Nephron (organoid): Measurements from ENCODE around the gene SLC10A3.

Source experiments
- H3K27ac Mint-ChIP-seq, 3 experiments: 2 replicates each; pipeline ENCODE4 v1.8.0; 2020; ENCODE audit warnings: mixed read lengths in 3 of 3, mild to moderate bottlenecking in 2 of 3, moderate library complexity in 1 of 3
- H3K27me3 Mint-ChIP-seq: 2 replicates; pipeline ENCODE4 v1.8.0; 2021; ENCODE audit warnings: low read depth, mild to moderate bottlenecking, moderate library complexity, mixed read lengths
- H3K36me3 Mint-ChIP-seq: 2 replicates; pipeline ENCODE4 v1.8.0; 2020; ENCODE audit warnings: low read depth, mixed read lengths
- H3K4me1 Mint-ChIP-seq: 2 replicates; pipeline ENCODE4 v1.8.0; 2020; ENCODE audit warnings: mixed read lengths
- H3K4me3 Mint-ChIP-seq, 3 experiments: 2 replicates each; pipeline ENCODE4 v1.8.0; 2020; ENCODE audit warnings: mild to moderate bottlenecking in 3 of 3, mixed read lengths in 3 of 3, moderate library complexity in 2 of 3
- H3K9me3 Mint-ChIP-seq: 2 replicates; pipeline ENCODE4 v1.8.0; 2020; ENCODE audit warnings: mixed read lengths
- TF ChIP-seq, protein P1 (sequence below), 3 experiments: fragments of 200-600 bp; sonication (generic); IDR thresholded peaks; one replicate each; pipeline ENCODE4 v1.5.0; 2021; ENCODE audit warnings: antibody characterized with exemption in 3 of 3; ENCODE audit not compliant: unreplicated experiment in 3 of 3

The SLC10A3 gene

DNA sequence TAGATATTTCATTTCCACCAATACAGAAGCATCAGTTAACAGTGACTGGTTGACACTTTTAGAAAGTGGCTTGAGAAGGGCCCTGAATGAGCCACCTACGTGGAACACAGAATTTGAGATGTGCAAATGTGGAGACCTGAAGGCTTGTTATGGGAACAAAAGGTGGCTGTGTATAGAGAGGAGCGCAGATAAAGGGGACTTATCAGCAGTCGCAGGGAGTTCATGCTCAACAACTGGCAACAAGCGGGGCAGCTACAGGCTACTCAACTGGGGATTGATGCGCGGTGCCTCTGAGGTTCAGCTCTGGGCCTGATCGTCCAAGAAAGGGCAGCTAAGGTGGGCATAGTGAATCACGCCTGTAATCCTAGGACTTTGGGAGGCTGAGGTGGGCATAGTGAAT is 29.0 kb upstream of the SLC10A3 start:
- TF ChIP-seq, protein P1, sequence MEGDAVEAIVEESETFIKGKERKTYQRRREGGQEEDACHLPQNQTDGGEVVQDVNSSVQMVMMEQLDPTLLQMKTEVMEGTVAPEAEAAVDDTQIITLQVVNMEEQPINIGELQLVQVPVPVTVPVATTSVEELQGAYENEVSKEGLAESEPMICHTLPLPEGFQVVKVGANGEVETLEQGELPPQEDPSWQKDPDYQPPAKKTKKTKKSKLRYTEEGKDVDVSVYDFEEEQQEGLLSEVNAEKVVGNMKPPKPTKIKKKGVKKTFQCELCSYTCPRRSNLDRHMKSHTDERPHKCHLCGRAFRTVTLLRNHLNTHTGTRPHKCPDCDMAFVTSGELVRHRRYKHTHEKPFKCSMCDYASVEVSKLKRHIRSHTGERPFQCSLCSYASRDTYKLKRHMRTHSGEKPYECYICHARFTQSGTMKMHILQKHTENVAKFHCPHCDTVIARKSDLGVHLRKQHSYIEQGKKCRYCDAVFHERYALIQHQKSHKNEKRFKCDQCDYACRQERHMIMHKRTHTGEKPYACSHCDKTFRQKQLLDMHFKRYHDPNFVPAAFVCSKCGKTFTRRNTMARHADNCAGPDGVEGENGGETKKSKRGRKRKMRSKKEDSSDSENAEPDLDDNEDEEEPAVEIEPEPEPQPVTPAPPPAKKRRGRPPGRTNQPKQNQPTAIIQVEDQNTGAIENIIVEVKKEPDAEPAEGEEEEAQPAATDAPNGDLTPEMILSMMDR (IDR thresholded peaks at IDR 0.05; ENCODE audit: unreplicated experiment in 3 of 3) = no peak
- H3K4me1 Mint-ChIP-seq = peaks cover 24% of the 10 kb centered on the region
- no peaks in the 10 kb centered on the region for H3K36me3 Mint-ChIP-seq
- H3K9me3 Mint-ChIP-seq = peaks cover 14% of the 10 kb centered on the region
- no peak overlapping the region for H3K4me3 Mint-ChIP-seq
- no peak overlapping the region for H3K27ac Mint-ChIP-seq
- no peaks in the 10 kb centered on the region for H3K27me3 Mint-ChIP-seq

DNA sequence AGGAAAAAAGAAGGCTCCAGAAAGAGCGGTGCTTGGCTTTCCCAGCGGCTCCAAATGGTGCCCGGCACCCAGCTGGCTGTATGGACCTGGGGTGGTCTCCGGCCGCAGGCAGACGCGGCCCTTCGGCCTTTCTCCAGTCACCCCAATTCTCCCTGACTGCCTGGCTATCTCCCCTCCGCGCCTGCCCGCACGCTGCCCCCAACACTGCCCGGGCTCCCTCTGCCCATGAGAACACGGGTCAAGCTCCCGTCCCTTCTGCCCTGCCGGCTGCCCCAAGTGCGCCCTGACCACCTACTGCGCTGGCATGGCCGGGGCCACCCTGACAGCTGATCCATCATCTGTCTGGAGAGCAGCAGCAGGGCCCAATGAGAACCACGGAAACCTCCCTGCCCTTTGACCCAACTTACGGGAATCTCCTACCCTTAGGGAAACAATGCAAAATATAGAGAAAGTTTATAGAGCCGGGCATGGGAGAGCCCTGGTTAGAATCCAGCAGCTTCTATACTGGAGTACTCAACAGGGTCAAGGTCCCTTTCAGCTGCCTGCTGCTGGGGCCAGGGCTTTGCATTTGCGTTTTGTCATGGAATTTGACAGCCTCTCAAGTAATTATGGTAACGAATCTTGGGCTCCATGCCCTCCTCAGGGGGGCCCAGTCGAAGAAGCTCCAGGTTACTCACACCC is 26.8 kb upstream of the SLC10A3 start:
- peaks cover 16% of the 10 kb centered on the region for H3K9me3 Mint-ChIP-seq
- peaks cover 7% of the 10 kb centered on the region for H3K36me3 Mint-ChIP-seq
- H3K27ac Mint-ChIP-seq = peak overlapping the region; percentile 99 to 100 (median 99)
- peak overlapping the region; percentile 84 to 92 (median 88) for H3K4me3 Mint-ChIP-seq
- H3K27me3 Mint-ChIP-seq = no peaks in the 10 kb centered on the region
- peaks cover 24% of the 10 kb centered on the region for H3K4me1 Mint-ChIP-seq
- TF ChIP-seq, protein P1 (IDR thresholded peaks at IDR 0.05; ENCODE audit: unreplicated experiment in 3 of 3) = no peak

DNA sequence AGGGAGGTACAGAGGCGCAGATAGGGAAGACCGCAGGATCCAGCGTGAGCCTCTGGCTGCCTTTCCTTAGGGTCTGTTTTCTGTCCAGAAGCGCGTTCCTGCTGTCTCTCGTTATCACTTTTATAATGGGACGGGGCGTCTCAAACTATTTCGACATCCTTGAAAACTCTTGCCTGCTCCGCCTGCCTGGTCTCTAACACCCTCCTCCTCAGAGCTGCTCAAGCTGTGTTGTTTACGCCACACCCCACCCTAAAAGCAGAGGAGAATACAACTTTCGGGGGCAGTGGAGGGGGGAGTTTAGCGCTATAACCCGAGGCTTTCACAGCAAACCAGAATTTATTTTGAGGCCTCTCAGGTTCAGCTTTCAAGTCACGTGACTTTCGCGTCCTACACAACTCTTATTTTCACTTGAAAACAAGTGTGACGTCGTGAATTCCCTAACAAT is 26.2 kb upstream of the SLC10A3 start:
- H3K27ac Mint-ChIP-seq = peak overlapping the region; percentile 99 to 100 (median 99)
- peaks cover 16% of the 10 kb centered on the region for H3K9me3 Mint-ChIP-seq
- H3K27me3 Mint-ChIP-seq = no peaks in the 10 kb centered on the region
- peak overlapping the region; percentile 84 to 92 (median 88) for H3K4me3 Mint-ChIP-seq
- peaks cover 7% of the 10 kb centered on the region for H3K36me3 Mint-ChIP-seq
- TF ChIP-seq, protein P1 (IDR thresholded peaks at IDR 0.05; ENCODE audit: unreplicated experiment in 3 of 3) = no peak
- H3K4me1 Mint-ChIP-seq = peaks cover 24% of the 10 kb centered on the region

DNA sequence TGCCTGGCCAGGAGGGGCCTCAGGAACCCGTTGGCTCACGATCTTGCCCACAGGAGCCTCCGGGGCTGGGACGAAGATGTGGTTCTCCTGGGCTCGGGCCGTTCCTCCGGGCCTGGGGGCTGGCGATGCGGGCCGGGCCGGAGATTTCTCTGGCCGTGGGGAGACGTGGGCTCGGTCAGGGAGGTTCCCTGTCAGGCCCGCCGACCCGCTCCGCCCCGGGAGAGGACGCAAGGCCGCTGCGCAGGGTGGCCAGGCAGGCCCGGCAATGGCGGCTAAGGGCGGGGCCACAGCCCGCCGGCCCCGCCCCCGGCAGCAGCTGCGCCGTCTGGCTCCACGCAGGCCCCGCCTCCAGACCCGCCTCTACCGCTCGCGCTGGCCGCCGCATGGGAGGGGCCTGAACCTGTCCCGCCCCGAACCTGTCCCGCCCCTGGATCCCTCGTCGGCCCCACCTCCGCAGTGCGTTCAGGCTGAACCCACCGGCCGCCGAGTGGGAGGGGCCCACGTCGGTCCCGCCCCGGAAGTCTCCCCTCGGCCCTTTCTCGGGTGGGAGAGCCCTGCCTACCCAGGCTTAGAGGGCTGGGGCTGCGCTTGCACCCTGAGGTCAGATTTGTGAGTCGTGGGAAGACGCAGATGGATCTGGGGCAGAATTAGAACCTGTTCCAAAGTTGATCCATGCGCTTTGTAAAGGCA is 25.7 kb upstream of the SLC10A3 start, which contains the start of gene FAM3A:
FAM3A (minus strand) TSS at position 267 of the 690 bp plus-strand sequence. CDS start 460 bp downstream, outside the sequence.
- H3K4me1 Mint-ChIP-seq = peaks cover 24% of the 10 kb centered on the region
- no peaks in the 10 kb centered on the region for H3K27me3 Mint-ChIP-seq
- peaks cover 9% of the 10 kb centered on the region for H3K36me3 Mint-ChIP-seq
- TF ChIP-seq, protein P1 (IDR thresholded peaks at IDR 0.05; ENCODE audit: unreplicated experiment in 3 of 3) = no peak
- peak within 1 kb of the TSS; percentile 99 to 100 (median 99) for H3K27ac Mint-ChIP-seq
- H3K4me3 Mint-ChIP-seq = peak within 1 kb of the TSS; percentile 84 to 92 (median 88)
- H3K9me3 Mint-ChIP-seq = peaks cover 17% of the 10 kb centered on the region

DNA sequence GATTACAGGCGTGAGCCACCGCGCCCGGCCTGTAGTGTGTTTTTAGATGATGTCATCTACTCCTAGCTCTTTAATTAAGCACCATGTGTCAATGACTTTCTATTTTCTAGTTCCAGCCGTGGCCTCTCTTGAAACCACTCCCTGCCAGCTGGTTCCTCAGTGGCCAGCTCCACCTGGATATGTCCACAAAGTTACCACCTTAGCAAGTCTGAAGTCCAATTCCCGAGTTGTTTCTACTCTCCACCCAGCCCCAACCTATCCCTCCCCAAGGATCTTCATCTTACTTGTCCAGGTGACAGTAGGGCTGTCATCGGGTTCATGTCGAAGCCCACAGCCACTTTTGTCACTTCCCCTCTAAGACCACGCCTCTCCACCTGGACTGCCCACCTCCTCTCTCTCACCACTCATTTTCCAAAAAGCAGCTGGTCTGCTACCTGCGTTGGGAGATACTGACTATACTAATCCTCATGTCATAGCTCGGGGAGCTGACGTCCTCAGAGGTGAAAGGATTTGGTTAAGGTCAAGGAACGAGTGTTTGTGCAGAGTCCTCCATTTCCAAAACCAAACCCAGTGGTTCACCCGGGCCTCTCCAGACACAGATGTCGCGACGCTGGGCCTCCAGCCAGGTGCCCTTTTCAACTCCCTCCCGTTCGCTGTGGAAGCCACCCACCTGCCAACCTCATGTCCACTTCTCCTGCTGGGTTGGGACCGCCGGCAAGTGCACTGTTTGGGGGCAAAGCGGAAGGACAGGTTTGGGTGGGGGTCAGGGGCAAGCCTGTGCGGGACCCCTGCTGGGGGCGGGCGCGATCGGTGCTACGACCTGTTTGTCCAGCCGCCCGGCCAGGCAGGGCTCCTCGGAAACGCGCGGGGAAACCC is 24.9 kb upstream of the SLC10A3 start:
- peaks cover 22% of the 10 kb centered on the region for H3K9me3 Mint-ChIP-seq
- peak overlapping the region; percentile 74 to 89 (median 77) for H3K27ac Mint-ChIP-seq
- peak overlapping the region; percentile 80 to 83 (median 81) for H3K4me3 Mint-ChIP-seq
- no peaks in the 10 kb centered on the region for H3K27me3 Mint-ChIP-seq
- H3K4me1 Mint-ChIP-seq = peaks cover 24% of the 10 kb centered on the region
- TF ChIP-seq, protein P1 (IDR thresholded peaks at IDR 0.05; ENCODE audit: unreplicated experiment in 3 of 3) = no peak
- peaks cover 11% of the 10 kb centered on the region for H3K36me3 Mint-ChIP-seq
